Calu3 (cell line): ENCODE results near the gene PFKFB3. TPM values are rescaled to one million over a fixed set of nuclear protein-coding genes. Genes with fewer than 3 reads are reported as not detected.

Experiments used
- BruUV-seq: library from RNA; stranded (reverse); fragments of 400-500 nt; replicated peaks from 2 replicates; lab custom pipeline; 2021; lab: Mats Ljungman, UMichigan
- CTCF ChIA-PET: fragments of 300-600 bp; sonication (Branson Sonifier 250); formaldehyde crosslinking; loops from one replicate; lab custom pipeline; 2022; ENCODE audit warnings: antibody characterized with exemption; lab: Charles Lee
- DNase-seq: peaks from one replicate; pipeline ENCODE4 v3.0.0; 2022
- H3K27ac Mint-ChIP-seq: one replicate; pipeline ENCODE4 v1.8.0; 2022; ENCODE audit warnings: mixed read lengths; ENCODE audit not compliant: unreplicated experiment
- H3K27me3 Mint-ChIP-seq: one replicate; pipeline ENCODE4 v1.8.0; 2022; ENCODE audit warnings: mixed read lengths; ENCODE audit not compliant: unreplicated experiment
- H3K36me3 Mint-ChIP-seq: one replicate; pipeline ENCODE4 v1.8.0; 2022; ENCODE audit warnings: mild to moderate bottlenecking, moderate library complexity, mixed read lengths; ENCODE audit not compliant: insufficient read depth, unreplicated experiment
- H3K4me1 Mint-ChIP-seq: one replicate; pipeline ENCODE4 v1.8.0; 2022; ENCODE audit warnings: mild to moderate bottlenecking, low read depth, mixed read lengths; ENCODE audit not compliant: unreplicated experiment
- H3K4me3 Mint-ChIP-seq: one replicate; pipeline ENCODE4 v1.8.0; 2022; ENCODE audit warnings: mild to moderate bottlenecking, low read depth, moderate library complexity, mixed read lengths; ENCODE audit not compliant: unreplicated experiment
- H3K9me3 Mint-ChIP-seq: one replicate; pipeline ENCODE4 v1.8.0; 2022; ENCODE audit warnings: low read depth, mixed read lengths; ENCODE audit not compliant: unreplicated experiment
- intact Hi-C: fragments of 100-400 bp; cut with micrococcal nuclease; formaldehyde crosslinking; loops from one replicate; pipeline ENCODE4 v1.10.0; 2022; ENCODE audit not compliant: unreplicated experiment
- total RNA-seq: library from RNA; stranded (reverse); gene quantifications from 2 replicates; pipeline ENCODE4 v1.2.3, GENCODE V29; 2022
- TF ChIP-seq, protein P1 (sequence below): fragments of 200-600 bp; IDR thresholded peaks from one replicate; pipeline ENCODE4 v1.8.0; 2022; ENCODE audit warnings: antibody characterized with exemption; ENCODE audit not compliant: unreplicated experiment

The PFKFB3 gene
- total RNA-seq, 1 experiment from 2014 or later, result 293 TPM

DNA sequence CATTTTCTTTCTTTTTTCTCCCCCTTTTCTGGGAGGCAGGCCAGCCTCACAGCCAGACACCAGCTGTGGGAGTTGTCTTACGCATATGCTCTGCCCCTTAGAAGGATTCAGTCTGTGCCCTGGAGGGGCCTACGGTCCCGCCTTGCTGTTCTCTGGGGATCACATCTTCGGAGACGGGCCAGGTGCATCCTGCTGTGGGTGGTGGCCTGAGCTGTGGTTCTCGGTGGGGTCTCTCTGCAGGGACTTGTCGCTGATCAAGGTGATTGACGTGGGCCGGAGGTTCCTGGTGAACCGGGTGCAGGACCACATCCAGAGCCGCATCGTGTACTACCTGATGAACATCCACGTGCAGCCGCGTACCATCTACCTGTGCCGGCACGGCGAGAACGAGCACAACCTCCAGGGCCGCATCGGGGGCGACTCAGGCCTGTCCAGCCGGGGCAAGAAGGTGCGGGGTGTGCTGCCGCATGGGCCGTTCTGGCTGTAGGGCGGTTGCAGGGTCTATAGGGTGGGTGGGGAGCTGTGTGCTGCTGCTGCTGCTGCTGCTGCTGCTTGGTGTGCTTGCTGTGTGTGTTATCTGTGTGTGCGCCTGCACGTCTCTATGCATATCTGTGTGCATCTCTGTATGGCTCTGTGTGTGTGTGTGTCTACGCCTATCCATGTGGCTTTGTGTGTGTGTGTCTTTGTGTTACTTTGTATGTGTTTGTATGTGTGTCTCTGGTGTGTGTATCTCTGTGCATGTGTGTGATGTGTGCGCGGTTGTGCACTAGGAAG is 17.9 kb downstream of the PFKFB3 start:
- peak overlapping the region; percentile 42 for H3K27ac Mint-ChIP-seq
- peaks cover 100% of the 10 kb centered on the region for H3K36me3 Mint-ChIP-seq
- BruUV-seq, result no TSS peak
- no peaks in the 10 kb centered on the region for H3K9me3 Mint-ChIP-seq
- TF ChIP-seq, protein P1, sequence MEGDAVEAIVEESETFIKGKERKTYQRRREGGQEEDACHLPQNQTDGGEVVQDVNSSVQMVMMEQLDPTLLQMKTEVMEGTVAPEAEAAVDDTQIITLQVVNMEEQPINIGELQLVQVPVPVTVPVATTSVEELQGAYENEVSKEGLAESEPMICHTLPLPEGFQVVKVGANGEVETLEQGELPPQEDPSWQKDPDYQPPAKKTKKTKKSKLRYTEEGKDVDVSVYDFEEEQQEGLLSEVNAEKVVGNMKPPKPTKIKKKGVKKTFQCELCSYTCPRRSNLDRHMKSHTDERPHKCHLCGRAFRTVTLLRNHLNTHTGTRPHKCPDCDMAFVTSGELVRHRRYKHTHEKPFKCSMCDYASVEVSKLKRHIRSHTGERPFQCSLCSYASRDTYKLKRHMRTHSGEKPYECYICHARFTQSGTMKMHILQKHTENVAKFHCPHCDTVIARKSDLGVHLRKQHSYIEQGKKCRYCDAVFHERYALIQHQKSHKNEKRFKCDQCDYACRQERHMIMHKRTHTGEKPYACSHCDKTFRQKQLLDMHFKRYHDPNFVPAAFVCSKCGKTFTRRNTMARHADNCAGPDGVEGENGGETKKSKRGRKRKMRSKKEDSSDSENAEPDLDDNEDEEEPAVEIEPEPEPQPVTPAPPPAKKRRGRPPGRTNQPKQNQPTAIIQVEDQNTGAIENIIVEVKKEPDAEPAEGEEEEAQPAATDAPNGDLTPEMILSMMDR, result no peak
- intact Hi-C loops, result no loop called here
- no peak overlapping the region for H3K4me3 Mint-ChIP-seq
- no peak for DNase-seq
- CTCF ChIA-PET, result no interaction called here
- peaks cover 14% of the 10 kb centered on the region for H3K4me1 Mint-ChIP-seq
- no peaks in the 10 kb centered on the region for H3K27me3 Mint-ChIP-seq

DNA sequence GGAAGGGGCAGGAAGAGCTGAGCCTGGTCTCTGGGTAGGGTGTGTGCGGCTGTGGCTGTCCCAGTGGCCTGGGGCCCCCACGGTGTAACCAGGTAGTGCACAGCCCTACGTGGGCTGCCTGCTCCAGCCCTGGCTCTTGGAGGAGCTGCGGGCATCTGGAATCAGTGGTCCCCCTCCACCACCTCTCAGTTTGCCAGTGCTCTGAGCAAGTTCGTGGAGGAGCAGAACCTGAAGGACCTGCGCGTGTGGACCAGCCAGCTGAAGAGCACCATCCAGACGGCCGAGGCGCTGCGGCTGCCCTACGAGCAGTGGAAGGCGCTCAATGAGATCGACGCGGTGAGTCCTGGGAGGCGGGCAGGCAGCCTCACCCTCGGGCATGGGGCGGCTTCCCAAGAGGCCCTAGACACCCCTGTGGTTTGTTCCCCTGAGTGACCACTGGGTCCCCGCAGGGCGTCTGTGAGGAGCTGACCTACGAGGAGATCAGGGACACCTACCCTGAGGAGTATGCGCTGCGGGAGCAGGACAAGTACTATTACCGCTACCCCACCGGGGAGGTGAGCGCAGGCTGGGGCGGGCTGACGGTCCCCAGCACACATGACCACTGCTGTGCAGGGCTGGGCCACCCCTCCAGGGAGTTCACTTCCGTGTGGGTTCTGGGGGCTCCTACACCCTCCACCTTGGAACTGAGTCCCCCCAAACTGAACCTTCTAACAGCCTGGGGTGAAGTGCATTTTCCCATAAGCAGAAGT is 18.6 kb downstream of the PFKFB3 start:
- peaks cover 100% of the 10 kb centered on the region for H3K36me3 Mint-ChIP-seq
- peaks cover 12% of the 10 kb centered on the region for H3K4me1 Mint-ChIP-seq
- TF ChIP-seq, protein P1, result no peak
- peak overlapping the region; percentile 42 for H3K27ac Mint-ChIP-seq
- no peak for DNase-seq
- no peaks in the 10 kb centered on the region for H3K27me3 Mint-ChIP-seq
- no peaks in the 10 kb centered on the region for H3K9me3 Mint-ChIP-seq
- no peak overlapping the region for H3K4me3 Mint-ChIP-seq
- BruUV-seq, result no TSS peak
- intact Hi-C loops, result no loop called here
- CTCF ChIA-PET, result no interaction called here

DNA sequence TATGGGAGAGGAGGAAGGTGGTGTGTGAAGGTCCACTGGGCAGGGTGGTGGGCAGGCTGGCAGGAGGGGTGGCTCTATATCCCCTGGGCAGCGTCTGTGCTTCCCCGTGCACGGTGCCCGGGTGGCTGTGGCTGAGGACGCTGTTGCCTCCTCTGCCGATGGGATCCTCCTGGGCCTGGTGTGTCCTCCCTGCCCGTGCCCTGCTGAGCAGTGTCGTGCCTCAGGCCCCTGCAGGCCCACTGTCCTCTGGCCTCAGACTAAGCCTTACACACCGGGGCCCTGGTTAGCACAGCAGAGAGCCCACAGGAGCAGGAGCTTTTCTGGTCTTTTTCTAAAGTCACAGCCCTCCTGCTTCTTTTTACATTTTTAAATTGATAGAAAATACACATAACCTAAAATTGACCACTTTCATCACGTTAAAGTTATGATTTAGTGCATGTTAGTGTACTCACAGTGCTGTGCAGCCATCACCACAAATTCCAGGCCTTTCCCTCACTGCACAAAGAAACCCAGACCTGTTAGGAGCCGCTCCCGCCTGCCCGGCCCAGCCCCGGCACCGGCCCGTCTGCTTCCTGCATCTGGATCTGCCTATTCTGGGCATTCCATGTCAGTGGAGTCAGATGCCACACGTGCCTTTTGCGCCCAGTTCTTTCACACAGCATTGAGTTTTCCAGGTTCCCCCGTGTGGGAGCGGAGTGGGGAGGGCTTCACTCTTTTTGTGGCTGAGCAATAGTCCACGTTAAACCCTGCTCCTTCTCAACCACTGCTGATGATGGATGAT is 19.4 kb downstream of the PFKFB3 start:
- TF ChIP-seq, protein P1, result no peak
- intact Hi-C loops, result no loop called here
- H3K36me3 Mint-ChIP-seq, result peaks cover 100% of the 10 kb centered on the region
- no TSS peak for BruUV-seq
- no peak overlapping the region for H3K4me3 Mint-ChIP-seq
- H3K4me1 Mint-ChIP-seq, result peaks cover 4% of the 10 kb centered on the region
- peak overlapping the region; percentile 41 for H3K27ac Mint-ChIP-seq
- H3K27me3 Mint-ChIP-seq, result no peaks in the 10 kb centered on the region
- CTCF ChIA-PET, result interaction anchor here (0.6 kb wide), 1 partner anchor 376 kb away, joined by 3 read pairs; no protein-coding TSS in a partner anchor
- no peaks in the 10 kb centered on the region for H3K9me3 Mint-ChIP-seq
- no peak for DNase-seq

DNA sequence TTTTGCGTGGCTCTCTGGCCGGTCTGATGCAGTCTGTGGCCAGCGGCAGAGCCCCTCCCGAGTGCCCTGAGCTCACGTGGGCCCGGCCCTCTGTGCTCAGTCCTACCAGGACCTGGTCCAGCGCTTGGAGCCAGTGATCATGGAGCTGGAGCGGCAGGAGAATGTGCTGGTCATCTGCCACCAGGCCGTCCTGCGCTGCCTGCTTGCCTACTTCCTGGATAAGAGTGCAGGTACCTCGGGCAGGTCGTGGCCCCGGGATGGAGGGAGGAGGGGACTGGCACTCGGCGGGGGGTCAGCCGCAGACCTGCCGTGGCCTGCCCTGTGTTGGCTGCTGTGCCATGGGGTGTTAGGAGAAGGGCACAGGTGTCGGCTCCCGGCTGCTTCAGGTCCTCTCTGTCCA is 20.0 kb downstream of the PFKFB3 start:
- no peaks in the 10 kb centered on the region for H3K27me3 Mint-ChIP-seq
- CTCF ChIA-PET, result interaction anchor here (0.6 kb wide), 1 partner anchor 375 kb away, joined by 3 read pairs; no protein-coding TSS in a partner anchor
- H3K36me3 Mint-ChIP-seq, result peaks cover 100% of the 10 kb centered on the region
- H3K27ac Mint-ChIP-seq, result peak overlapping the region; percentile 41
- no peak overlapping the region for H3K4me3 Mint-ChIP-seq
- intact Hi-C loops, result no loop called here
- TF ChIP-seq, protein P1, result no peak
- BruUV-seq, result no TSS peak
- DNase-seq, result no peak
- no peaks in the 10 kb centered on the region for H3K9me3 Mint-ChIP-seq
- peaks cover under 1% of the 10 kb centered on the region for H3K4me1 Mint-ChIP-seq
